ENCODE measurements around the gene TMEM25. TPM values are rescaled to one million over a fixed set of nuclear protein-coding genes. Genes with fewer than 3 reads are reported as not detected.

TMEM25 gene
- total RNA-seq, result 6.0 and 15.4 TPM in 2 replicates

GRCh38 chr11:118530683-118531596, at the start of gene TMEM25:
TSS of gene TMEM25 (plus strand) at chr11:118531192. CDS start at chr11:118531802, 610 bp downstream.

GRCh38 chr11:118527109-118527508, 3.9 kb upstream of the TMEM25 start, which contains the start of gene TTC36:
TSS of gene TTC36 (plus strand) at chr11:118527474. CDS start at chr11:118527495, 21 bp downstream.

GRCh38 chr11:118572061-118572980, 41.3 kb downstream of the TMEM25 start, which contains the start of gene ARCN1:
TSS of gene ARCN1 (plus strand) at chr11:118572409. CDS start at chr11:118572548, 139 bp downstream.

Other genes starting within 250 kb of the TMEM25 start
- not detected in 2 replicates for gene CD3E, start 226.5 kb upstream of the TMEM25 start, total RNA-seq
- not detected in 2 replicates for gene CD3D, start 188.5 kb upstream of the TMEM25 start, total RNA-seq
- gene CD3G, start 186.8 kb upstream of the TMEM25 start, total RNA-seq, result not detected in 2 replicates
- 30.8 and 32.3 TPM in 2 replicates for gene UBE4A, start 171.6 kb upstream of the TMEM25 start, total RNA-seq
- 27.5 and 29.8 TPM in 2 replicates for gene ATP5MG, start 129.6 kb upstream of the TMEM25 start, total RNA-seq
- 28.0 and 33.8 TPM in 2 replicates for gene KMT2A, start 94.7 kb upstream of the TMEM25 start, total RNA-seq
- gene TTC36, start 3.7 kb upstream of the TMEM25 start, total RNA-seq, result 0.20 TPM in 1 of 2 replicates, not detected in the other
- gene IFT46, start 34.7 kb downstream of the TMEM25 start, total RNA-seq, result 17.4 and 23.0 TPM in 2 replicates
- gene ARCN1, start 41.2 kb downstream of the TMEM25 start, total RNA-seq, result 115 and 140 TPM in 2 replicates
- 108 and 144 TPM in 2 replicates for gene PHLDB1, start 76.4 kb downstream of the TMEM25 start, total RNA-seq
- gene TREH, start 148.5 kb downstream of the TMEM25 start, total RNA-seq, result not detected in 2 replicates